NCI-H2196 treated with DMSO at 0.1 percent for 48 hours (cell line): Measurements from ENCODE around the gene CMC1.

Experiments used
- DNase-seq: peaks from one replicate; lab custom pipeline; 2025; ENCODE audit not compliant: unreplicated experiment; lab: John Stamatoyannopoulos, UW

CMC1 gene

DNA sequence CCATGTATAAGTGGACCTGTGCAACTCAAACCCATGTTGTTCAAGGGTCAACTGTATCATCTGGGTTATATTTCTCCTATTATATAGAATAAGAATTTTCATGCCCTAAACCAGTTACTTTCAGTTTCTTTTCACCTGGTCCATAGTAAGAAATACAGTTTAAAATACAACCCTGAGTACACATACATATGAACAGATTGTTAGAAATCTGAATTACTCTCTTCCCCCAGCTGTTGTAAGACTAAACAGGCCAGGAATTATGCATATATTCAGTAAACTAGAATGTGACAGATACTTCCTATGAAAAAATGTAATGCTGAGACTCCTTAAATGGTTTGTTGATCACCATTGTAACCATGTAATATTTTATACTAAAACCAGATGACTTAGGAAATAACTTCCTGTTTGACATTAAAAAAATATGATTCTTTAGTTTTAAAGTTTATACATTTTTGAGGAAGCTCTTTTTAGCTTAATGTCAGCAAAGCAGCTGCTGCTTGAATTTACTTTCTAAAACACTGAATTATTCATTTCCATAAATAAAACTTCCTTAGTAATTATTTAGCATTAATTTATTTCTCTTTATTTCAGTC is 54.6 kb downstream of the CMC1 start:
- DNase-seq, result no peak

DNA sequence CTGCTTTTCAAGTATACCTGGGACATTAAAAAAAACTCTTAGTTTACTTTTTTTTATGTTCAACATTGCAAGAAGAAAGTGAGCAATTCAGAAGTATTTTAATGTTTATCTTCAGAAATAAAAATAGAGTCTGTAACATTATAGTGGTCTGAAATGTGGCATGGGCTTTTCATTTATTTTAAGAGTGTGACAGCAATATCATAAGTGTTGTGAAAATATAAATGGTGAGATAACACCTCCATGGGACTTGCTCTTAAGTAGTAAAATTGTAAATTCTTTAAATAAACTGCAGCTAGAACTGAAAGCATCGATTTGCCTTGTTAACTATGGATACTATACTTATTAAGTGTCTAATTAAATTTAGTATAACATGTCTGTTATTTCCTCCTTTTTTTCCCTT is 58.3 kb downstream of the CMC1 start:
- no peak for DNase-seq

DNA sequence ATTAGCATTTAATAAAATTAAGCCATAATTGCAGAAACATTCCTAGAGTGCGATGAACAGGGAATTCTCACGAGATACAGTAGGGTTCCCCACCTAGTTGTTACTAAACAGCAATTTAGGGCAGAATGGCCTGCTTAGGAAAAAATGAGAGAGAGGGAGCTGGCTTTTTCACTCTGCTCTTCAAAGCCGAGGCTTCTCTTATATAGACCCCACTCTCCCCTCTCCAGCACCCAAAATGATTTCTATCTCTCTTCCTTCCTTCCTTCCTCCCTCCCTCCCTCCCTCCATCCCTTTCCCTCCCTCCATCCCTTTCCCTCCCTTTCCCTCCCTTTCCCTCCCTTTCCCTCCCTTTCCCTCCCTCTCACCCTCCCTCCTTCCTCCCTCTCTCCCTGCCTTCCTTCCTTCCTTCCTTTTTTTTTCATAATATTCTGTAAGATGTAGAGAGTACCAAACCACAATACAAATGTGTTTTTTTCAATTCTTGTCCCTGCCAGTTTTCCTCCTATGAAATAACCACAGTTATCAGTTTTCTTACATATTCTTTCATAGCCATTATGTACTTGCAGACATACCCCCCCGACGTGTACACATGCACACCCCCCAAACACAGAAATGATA is 59.0 kb downstream of the CMC1 start:
- DNase-seq, result no peak

DNA sequence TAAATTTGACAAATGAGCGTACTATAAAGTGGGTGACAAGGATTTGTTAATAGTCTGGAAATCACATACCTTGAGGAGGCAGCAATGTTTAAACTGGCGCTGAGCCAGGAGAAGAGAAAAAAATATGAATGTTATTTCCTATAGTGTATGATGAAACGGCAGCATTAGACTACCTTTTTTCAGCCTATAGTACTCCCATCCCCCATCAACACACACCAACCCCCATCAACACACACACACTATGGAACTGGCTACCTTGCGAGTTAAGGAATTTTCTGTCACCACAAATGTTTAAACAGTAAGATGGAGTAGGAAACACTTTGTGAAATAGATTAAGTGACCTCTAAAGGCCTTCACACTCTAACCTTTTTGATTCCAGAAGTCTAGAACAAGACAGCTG is 60.3 kb downstream of the CMC1 start:
- no peak for DNase-seq

DNA sequence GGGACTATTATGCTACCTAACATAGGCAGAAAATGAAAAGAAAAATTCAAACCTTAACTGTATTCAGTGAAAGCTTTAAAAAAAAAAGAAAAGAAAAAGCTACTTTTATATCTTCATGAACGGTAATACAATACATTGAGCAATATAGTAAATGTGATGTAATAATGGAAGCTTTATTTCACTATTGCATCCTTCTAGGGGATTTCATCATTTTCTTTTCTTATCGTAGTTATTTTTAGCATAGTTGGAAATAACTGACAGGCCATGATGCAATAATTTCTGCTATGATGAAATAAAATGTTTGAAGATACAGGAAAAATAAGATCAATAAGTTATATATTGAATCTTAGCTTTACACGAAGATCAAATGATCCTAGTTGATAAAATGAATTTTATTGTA is 66.8 kb downstream of the CMC1 start:
- no peak for DNase-seq

DNA sequence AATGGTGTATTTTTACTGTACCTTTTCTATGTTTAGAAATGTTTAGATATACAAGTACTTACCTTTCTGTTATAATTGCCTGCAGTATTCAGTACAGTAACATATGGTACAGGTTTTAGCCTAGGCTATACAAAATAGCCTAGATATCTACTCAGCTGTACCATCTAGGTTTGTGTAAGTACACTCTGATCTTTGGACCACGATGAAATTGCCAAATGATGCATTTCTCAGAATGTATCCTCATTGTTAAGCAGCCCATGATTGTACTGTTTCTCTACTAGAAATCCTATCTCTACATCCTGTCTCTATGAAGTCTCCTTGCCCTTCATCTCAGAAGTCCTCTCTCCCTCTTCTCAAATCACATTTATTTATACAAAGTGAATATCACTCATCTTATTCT is 74.3 kb downstream of the CMC1 start:
- DNase-seq, result no peak

DNA sequence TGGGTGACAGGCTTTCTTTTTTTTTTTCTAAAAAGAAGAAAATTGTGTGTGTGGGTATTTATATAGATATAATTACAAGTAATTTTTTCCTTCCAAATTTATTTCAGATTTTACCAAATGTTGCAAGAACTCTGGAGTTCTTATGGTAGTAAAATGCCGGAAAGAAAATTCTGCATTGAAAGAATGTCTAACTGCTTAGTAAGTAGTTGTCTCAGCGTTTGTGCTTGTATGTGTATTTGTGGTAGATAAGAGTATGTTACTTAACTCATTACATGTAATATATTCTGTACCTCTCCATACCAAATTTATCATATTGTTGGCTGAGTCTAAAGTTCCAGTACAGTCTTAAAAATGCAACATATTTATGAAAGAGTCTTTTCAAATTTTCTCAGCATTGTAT is 74.8 kb downstream of the CMC1 start:
- DNase-seq, result no peak

DNA sequence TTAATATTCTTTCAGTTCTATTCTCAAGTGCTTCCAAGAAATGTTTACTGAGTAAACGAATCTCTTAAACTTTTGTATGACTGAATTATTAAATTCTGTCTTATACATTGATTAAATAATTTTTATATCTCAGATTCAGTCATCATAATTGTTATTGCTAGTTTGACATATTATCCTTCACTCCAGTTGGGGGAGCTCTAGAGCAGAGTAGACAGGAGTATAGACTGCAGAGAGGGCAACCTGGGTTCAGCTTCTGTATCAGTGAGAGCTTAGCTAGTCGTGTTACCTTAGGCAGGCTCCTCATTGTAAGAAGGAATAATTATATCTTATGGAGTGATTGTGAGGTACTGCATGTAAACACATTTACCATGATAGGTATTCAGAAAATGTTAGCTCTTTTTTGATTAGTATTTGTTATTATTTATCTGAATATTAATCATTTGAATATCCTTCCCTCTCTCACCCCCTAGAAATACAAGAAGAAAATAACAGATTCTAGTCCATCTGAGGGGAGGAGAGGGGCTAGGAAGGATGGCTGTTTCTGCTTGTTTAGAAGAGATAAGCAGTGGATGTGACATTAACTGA is 76.1 kb downstream of the CMC1 start:
- no peak for DNase-seq

DNA sequence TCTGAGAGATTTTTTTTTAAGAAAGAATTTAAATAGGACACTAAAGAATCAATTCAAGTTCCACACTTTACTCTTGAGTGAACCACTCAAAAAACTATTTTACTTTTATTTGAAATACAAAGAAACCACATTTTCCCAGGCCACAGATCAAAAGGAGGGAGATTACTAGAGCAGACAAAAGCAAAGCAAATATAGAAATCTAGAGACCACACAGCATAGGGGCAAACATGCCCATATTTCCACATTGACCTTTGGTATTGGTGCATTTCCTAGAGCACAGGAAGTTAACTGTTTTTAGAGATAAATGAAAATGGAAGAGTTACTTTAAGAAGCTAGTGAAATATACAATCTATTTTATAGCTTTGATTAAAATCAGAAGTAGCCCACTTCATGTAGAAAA is 79.6 kb downstream of the CMC1 start:
- no peak for DNase-seq

DNA sequence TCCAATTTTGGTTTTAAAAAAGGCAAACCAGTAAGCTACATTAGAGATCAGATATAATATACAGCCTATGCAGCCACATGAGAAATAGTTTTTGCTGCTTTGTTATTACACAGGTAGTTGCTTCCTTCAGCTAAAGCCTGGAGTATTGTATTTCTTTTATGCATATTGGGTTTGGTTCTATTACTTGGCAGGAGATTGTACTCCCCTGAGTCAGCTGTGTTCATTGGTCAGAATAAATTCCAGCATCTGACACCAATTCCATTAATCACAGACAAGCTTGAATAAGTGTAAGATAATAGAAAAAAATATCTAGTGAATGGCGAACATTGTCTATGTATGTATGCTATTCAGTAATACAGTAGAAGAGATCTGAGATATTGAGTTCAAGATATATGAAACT is 81.0 kb downstream of the CMC1 start:
- DNase-seq, result no peak

DNA sequence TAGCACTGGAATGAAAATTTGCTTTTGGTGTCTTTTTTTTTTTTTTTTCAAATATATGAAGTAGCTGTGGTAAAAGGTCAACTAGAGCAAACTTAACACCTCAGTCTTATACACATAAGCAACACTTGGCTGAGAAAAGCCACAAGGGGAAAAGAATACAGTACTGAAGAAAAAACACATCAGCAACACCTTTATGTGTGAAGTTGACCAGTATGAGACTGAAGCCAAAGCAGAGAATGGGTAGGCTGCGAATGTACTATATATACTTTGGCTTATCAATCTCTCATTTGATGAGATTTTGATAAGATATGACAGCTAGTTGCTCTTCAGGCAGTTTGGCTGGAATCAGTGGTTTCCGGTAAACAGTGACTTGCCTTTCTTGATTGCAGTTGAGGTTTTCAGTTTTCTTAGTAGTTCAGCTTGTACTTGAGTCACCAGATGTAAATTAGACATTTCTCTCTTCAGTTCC is 85.1 kb downstream of the CMC1 start:
- DNase-seq, result no peak

DNA sequence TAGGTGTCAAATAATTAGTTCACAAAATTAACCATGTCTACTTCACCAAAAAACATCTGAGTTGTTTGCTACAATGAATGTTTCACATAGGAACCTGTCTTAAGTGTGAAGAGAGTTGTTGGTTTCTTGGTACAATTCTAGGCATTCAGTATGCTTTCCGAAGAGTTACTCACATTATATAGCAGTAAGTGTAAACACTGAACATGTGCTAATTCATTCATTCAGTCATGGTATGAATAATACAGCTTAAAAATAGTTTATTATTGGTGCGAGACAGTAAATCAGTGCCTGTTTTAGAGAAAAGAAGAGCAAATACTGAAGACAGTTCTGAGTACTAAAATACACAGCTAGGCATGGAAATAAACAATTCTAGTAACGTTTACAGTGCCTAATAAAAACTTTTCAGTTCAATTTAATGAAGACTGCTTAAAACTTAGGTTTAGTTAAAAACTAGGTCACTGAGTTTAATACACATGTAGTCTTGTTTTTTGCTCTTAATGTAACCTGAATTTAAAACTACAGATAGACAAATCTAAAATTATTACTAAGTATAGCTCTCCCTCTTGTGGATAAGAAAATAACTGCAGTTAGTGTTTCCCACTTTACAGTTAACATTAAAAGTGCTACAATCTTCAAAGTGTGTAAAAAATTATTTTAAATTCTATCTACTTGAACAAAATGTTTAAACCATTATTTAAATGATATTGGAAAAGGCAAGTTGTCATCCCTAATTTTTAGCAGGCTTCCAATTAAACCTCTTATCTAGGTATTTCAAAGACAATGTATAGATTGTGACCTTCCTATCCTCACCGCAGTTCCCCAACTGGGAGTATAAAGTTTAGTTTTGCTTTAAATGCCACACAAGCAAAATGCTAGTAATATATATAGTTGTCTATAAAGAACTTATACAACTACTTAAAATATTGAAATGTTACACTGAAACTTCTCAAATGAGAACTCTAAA is 87.1 kb downstream of the CMC1 start:
- DNase-seq, result no peak

DNA sequence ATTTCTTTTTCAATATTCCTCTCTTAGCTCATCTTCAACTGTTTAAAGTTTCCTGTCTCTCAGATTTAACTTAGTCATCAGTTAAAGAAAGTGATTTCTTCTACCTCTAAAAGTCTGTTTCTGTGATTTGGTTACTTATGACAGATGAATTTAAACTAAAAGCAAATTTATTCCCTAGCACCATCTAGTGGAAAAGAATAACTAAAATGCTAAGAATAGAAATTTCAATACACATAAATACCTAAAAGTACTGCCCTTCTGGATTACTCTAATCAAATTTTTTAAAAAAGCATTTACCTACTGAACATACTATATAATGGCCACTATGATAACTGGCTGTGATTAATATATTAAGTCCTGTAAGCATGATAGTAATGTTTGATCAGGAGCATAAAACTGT is 93.1 kb downstream of the CMC1 start:
- DNase-seq, result no peak

DNA sequence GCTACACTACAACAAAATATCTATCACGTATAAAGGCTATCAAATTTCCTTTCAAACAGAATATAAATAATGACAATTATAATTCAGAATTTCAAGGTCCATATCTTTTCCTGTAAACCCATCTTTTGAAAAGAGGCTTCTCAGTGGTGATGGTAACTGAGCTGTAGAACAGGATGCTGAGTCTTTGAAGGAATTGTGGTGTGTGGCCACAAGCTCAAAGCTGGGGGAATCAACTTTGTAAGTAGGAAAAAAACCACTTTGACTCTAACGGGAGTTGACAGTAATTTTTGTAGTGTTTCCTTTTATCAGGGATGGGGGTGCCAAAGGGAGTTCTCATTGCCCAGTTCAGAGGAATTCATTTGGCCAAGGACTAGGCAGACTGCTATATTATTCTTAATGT is 93.8 kb downstream of the CMC1 start:
- no peak for DNase-seq

DNA sequence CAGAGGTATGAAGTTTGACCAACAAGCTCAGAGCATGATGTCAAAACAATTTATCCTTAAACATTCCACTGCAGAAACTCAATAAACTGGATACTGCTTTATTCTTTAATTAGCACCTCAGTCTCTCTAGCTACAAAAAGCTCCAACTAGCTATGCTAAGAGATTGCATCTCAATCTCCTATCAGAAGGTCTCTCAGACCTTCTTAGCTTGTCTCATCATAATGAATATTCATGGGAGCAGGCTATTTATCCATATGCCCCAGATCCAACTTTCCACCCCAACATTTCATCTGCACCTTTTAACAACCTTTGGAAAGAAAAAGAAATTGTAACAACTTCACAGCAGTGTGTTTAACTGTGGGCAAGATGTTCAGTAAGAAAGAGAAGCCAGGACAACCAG is 95.8 kb downstream of the CMC1 start:
- no peak for DNase-seq

DNA sequence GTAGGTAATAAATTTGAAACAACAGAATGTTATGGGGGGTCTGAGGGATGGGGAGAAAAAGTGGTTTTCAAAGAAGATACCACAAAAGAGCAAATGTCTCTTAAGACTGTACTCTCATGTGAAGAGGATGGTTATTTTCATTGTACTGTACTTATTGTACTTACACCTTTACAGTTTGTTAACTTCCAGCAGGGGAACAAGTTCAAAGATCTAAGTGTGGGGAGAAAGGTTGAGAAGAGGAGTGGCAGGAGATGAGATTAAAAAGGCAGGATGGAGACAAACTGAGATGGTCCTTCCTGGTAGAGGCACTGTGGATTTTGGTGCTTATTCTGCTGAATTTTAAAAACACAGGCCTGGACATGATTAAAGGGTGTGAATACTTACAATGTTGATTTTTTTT is 101.7 kb downstream of the CMC1 start:
- DNase-seq, result no peak

DNA sequence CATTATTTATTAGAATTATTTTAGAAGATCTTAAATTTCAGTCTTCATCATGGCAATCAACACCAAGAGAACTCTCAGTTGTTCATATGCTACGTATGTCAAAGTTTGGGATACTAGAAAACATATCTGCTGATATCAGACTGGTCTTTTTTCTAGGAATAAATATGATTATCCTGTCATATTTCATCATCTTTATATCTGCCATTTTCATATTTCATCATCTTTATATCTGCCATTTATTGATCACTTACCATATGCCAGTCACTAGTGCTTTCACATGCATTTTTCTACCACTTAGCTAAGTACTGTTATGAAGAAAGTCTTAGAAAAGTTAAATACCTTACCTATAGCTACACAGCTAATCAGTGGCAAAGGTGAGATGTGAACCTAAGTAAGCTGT is 104.3 kb downstream of the CMC1 start:
- no peak for DNase-seq

DNA sequence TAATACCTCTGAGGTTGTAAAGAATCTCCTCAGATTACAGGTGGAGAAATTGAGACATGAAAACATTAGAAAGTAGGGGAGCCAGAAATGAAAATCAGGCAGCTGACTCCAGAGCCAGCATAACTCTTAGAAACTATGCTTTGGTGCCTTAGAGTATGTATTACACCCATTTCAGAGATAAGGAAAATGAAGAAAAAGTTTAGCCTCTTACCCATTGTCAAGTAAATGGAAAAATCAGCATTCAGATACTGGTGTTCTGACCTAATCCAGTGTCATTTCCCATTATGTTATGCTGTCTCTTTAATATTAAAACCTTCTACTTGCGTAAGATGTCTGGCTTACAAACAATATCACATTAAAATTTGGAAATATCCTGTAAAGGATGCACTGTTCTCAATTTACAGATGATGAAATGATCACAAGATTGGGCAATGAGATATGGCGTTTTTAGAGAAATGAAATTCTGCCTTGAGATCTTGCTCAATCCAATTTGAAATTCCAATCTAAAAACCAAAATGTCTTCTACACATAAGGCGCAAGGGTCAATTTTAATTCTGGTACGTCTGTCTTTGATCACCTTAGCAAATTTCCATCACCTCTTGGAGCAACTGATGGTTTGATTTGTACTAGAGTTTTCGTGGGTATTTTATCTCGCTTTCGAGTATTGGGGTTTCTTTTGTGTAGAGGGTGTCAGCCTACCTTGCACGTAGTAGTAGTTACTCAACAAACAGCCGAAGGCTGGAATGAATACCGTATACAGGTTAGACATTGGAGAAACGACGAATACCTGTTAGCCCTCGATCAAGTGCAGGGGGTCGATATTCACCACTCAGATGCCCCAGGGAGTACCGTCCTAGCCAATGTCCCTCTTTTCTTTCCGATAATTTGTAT is 106.2 kb downstream of the CMC1 start:
- DNase-seq, result no peak

DNA sequence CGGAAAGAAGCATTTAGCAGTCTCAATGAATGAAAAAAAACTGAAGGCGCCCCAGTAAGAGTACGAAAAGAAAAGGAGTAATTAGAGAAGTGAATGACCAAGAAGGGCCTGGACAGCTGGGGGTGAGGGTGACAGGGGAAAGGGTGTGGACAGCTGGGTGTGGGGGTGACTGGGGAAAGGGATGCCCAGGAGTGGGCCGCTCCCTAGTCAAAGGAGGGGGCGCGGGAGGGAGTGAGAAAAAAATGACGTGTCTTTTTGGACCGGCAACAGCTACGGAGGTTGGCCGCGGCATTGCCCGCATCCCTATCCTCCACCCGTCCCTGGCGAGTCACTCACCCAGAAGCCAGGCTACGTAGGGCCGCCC is 106.8 kb downstream of the CMC1 start:
- no peak for DNase-seq

DNA sequence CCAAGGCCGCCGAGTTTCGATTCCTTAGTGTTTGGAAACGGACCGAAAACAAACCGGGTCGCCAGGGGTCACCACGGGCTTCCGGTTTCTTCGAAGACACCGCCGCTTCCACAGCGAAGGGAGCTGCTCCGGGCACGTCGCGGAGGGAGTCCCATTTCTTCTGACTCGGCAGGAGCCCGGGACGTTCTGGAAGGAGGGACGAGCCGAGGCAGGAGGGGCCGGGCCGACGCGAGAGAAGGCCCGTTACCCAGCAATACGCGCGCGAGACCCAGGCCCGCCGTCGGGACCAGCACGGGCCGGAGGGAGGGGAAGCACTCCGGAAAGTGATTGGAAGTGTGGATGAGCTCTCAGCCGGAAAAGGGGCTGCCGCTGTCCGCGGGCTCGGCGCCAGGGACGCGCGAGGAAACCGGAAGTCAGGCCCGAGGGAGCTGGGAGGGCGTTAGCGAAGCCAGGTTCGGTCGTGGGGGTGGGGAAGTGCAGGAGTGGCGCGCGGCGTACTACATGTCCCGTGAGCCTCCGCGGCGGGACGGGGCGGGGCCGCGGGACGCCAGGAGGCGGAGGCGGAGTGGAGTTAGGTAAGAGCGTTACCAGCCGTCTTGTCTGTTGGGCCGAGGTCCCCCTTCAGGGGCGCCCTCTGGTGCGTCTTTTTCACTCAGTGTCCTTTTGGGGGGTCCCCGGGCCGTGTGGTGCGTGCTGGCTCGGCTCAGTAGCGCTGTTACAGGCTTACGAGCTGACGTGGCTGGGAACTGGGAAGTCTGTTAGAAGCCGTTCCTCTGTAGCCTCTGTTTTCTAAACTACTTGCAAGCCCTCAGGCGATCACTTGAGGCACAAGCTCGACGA is 107.4 kb downstream of the CMC1 start, which contains the start of the genes AZI2 and ZCWPW2:
AZI2 (minus strand) TSS at position 196 of the 840 bp plus-strand sequence. CDS start 8,207 bp downstream, outside the sequence.
ZCWPW2 (plus strand) TSS at position 93 of the 840 bp plus-strand sequence. CDS start 64,348 bp downstream, outside the sequence.
- DNase-seq, result peak; percentile 51
